Natural killer cell treated with Interleukin-12 subunit alpha and Interleukin-12 subunit beta and Interleukin-15 and Interleukin-18, amount 100 ng/mL, for 72 hours (primary cell): Measurements from ENCODE around the gene TNFRSF1B. TPM values are rescaled to one million over a fixed set of nuclear protein-coding genes. Genes with fewer than 3 reads are reported as not detected.

ENCODE experiments used
- ATAC-seq, 2 donors: fragments of 150-1000 bp; cut with Tn5 transposase in 1 of 2; sonication (Bioruptor Pico), chemical (Tn5 transposase) in 1 of 2; 2 replicates each; pipeline ENCODE4 v1.10.0; 2021
- DNase-seq: peaks from one replicate; pipeline ENCODE4 v3.0.0; 2022; ENCODE audit warnings: low spot score
- H3K27ac Mint-ChIP-seq, 2 donors: 1 replicate in 1 of 2; 2 replicates in 1 of 2; pipeline ENCODE4 v1.8.0; 2022; ENCODE audit warnings: mixed read lengths in 2 of 2, mild to moderate bottlenecking in 1 of 2, moderate library complexity in 1 of 2
- H3K27me3 Mint-ChIP-seq, 2 donors: 1 replicate in 1 of 2; 2 replicates in 1 of 2; pipeline ENCODE4 v1.8.0; 2022; ENCODE audit warnings: mixed read lengths in 2 of 2
- H3K36me3 Mint-ChIP-seq: one replicate; pipeline ENCODE4 v1.8.0; 2022; ENCODE audit warnings: mixed read lengths
- H3K4me1 Mint-ChIP-seq, 2 donors: 1 replicate in 1 of 2; 2 replicates in 1 of 2; pipeline ENCODE4 v1.8.0; 2022; ENCODE audit warnings: low read depth in 2 of 2, mixed read lengths in 2 of 2, mild to moderate bottlenecking in 1 of 2
- H3K4me3 Mint-ChIP-seq: one replicate; pipeline ENCODE4 v1.8.0; 2022; ENCODE audit warnings: mixed read lengths
- H3K9me3 Mint-ChIP-seq: 2 replicates; pipeline ENCODE4 v1.8.0; 2022; ENCODE audit warnings: mixed read lengths
- total RNA-seq, 2 donors: library from RNA; stranded (reverse); gene quantifications; one replicate each; pipeline ENCODE4 v1.2.3, GENCODE V29; 2022

Gene TNFRSF1B
- total RNA-seq, 2 donors from 2014 or later: 452 to 479 TPM

GRCh38 chr1:12229386-12229834, 62.6 kb downstream of the TNFRSF1B start:
- Mint-ChIP-seq H3K4me3 (peak overlapping the region; percentile 48), H3K27me3 (no peaks in the 10 kb centered on the region), H3K9me3 (no peaks in the 10 kb centered on the region), H3K4me1 (peaks cover 8 to 13% of the 10 kb centered on the region in 2 donors), H3K36me3 (no peaks in the 10 kb centered on the region), H3K27ac (peak overlapping the region in 1 of 2 donors; percentile 29)
- ATAC-seq: peak in 1 of 2 donors; percentile 1
- DNase-seq: no peak

- Mint-ChIP-seq H3K36me3 (no peaks in the 10 kb centered on the region), H3K9me3 (no peaks in the 10 kb centered on the region), H3K27me3 (no peaks in the 10 kb centered on the region), H3K4me3 (peak within 1 kb of the TSS; percentile 85), H3K4me1 (peaks cover 8 to 13% of the 10 kb centered on the region in 2 donors), H3K27ac (peak within 1 kb of the TSS in 1 of 2 donors; percentile 72)
- peak; percentile 97 to 98 for ATAC-seq
- DNase-seq: peak; percentile 91
These were observed 63.2 kb downstream of the TNFRSF1B start, which contains the start of gene VPS13D for GRCh38 chr1:12229835-12230548. TSS of gene VPS13D (plus strand) at chr1:12230030. CDS start at chr1:12234267, 4,237 bp downstream.

DNA sequence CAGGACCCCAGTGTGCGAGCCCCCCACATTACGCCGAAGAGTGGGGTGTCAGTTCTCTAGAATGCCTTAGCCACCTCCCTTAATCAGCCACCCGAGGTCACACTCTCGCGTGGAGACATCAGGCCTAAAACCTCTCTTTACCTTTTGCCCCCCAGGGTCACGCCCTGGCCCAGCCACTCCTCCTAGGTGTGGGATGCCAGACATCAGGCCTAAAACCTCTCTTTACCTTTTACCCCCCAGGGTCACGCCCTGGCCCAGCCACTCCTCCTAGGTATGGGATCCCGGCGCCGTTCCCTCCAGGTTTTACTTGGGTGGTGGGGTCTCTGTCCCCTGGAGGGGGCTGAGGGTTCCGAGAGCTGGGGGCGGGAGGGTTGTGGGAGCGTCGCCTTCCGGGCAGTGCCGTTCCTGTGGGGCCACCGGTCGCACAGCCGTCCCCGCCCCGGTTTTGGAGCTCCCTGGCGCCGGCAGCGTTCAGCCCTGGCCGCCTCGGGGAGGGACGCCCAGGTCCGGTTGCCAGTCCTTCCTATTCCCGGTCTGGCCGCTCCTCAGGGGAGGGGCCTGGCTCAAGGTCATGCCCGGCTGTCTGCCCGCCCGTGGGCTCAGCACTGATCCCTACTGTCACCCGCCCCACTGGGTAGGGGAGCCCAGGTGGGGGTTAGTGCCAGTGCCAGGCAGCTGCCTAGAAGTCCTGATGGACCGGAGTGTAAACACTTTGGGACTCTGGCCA, 63.9 kb downstream of the TNFRSF1B start:
- Mint-ChIP-seq H3K9me3 (no peaks in the 10 kb centered on the region), H3K4me1 (peaks cover 8 to 15% of the 10 kb centered on the region in 2 donors), H3K27me3 (no peaks in the 10 kb centered on the region), H3K36me3 (no peaks in the 10 kb centered on the region), H3K4me3 (peak overlapping the region; percentile 85), H3K27ac (peak overlapping the region in 1 of 2 donors; percentile 72)
- ATAC-seq: peak in 1 of 2 donors; percentile 37
- DNase-seq: no peak

DNA sequence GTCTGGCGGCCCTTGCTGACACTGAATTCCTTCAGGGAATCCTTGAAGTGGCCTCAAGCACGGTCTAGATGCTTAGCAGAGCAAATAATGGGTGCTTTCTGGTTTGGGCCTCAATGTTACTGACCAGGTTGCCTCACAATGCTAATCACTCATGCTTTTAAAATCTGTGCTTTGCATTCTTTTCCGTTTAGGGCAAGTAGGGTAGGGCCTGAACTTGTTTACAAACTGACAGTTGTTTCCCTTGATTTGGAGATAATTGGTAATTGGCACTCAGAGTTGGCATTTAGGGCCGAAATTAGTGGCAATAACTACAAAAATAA, 64.4 kb downstream of the TNFRSF1B start:
- Mint-ChIP-seq H3K36me3 (no peaks in the 10 kb centered on the region), H3K27me3 (no peaks in the 10 kb centered on the region), H3K9me3 (no peaks in the 10 kb centered on the region), H3K27ac (no peak overlapping the region), H3K4me1 (peaks cover 8 to 15% of the 10 kb centered on the region in 2 donors), H3K4me3 (peak overlapping the region; percentile 85)
- no peak for ATAC-seq
- no peak for DNase-seq

DNA sequence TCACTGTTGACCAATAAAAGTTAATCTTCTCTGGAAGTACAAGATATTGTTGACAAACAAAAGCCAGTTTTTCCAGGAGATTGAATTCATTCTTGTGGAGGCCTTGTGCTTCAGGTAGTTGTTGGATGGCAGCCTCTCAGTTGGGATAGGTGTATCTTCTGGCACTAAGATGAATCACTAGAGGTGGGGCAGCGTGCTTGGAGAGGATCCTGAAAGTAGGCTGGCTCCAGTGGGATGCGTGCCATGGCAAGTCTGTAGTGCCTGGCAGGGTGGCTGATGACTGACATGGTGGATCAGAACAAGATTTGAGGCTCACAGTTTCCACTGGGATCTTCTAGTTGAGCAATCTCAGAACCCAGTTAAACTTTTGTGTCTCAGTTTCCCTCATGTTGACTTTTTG, 65.4 kb downstream of the TNFRSF1B start:
- Mint-ChIP-seq H3K4me1 (peaks cover 8 to 15% of the 10 kb centered on the region in 2 donors), H3K4me3 (no peak overlapping the region), H3K36me3 (no peaks in the 10 kb centered on the region), H3K27me3 (no peaks in the 10 kb centered on the region), H3K27ac (no peak overlapping the region), H3K9me3 (no peaks in the 10 kb centered on the region)
- DNase-seq (no peak), ATAC-seq (no peak)

DNA sequence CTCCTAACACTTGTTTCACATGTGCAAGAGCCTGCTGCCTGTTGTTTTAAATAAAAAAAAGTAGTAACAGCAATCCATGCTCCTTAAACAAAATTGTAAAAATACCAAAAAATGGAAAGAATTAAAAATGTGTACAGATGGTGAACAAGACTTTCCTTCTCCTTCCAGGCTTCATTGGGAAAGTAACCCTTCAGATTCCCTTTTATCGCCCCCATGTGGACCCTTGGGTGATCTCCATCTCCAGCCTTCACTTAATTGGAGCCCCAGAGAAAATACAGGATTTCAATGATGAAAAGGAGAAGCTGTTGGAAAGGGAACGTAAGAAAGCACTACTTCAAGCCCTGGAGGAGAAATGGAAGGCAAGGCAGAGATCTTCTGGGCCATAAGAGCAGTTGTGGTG, 77.3 kb downstream of the TNFRSF1B start:
- peaks cover 14% of the 10 kb centered on the region for H3K36me3 Mint-ChIP-seq
- H3K27ac Mint-ChIP-seq: no peak overlapping the region
- ATAC-seq: no peak
- H3K9me3 Mint-ChIP-seq: no peaks in the 10 kb centered on the region
- H3K27me3 Mint-ChIP-seq: no peaks in the 10 kb centered on the region
- peaks cover 0 to 6% of the 10 kb centered on the region in 2 donors for H3K4me1 Mint-ChIP-seq
- DNase-seq: no peak
- no peak overlapping the region for H3K4me3 Mint-ChIP-seq

DNA sequence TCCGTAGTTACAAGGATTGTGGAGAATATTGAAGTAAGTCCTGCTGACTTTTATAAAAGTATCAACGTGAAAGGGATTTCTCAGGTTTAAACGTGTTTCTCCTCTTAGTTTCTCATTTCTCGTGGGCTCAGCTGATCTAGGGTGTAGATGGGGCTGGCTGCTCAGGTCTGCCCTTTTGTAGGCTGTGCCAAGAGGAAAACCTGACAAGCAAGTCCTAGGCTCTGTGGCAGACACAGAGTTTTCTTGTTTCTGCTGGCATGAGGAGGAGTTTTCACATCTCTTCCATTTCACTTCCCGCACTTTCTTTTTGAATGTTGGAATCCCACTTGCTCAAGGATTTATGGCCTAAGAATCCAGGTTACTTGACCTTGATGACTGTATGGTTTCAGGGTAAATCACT, 77.8 kb downstream of the TNFRSF1B start:
- Mint-ChIP-seq H3K27ac (no peak overlapping the region), H3K36me3 (peaks cover 20% of the 10 kb centered on the region), H3K4me1 (peaks cover 0 to 6% of the 10 kb centered on the region in 2 donors), H3K4me3 (no peak overlapping the region), H3K9me3 (no peaks in the 10 kb centered on the region), H3K27me3 (no peaks in the 10 kb centered on the region)
- DNase-seq: no peak
- no peak for ATAC-seq

DNA sequence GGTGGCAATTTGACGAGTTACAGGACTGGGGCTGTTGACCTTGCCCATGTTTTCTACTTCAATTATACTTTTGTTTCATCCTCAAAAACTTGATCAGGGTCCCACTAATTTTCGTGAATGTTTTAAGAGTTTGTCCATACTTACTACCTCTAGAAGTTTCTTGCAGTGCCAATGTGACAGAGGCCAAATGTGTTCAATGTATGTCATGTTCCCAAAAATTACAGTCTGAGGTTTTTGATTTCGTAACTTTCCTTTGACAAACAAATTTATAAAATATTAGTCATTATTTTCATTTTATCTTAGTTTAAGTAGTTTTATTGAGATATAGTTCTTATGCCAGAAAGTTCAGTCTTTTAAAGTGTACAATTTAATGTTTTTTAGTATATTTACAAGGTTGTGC, 78.3 kb downstream of the TNFRSF1B start:
- Mint-ChIP-seq H3K9me3 (no peaks in the 10 kb centered on the region), H3K4me3 (no peak overlapping the region), H3K4me1 (peaks cover 0 to 6% of the 10 kb centered on the region in 2 donors), H3K36me3 (peaks cover 22% of the 10 kb centered on the region), H3K27ac (no peak overlapping the region), H3K27me3 (no peaks in the 10 kb centered on the region)
- DNase-seq (no peak), ATAC-seq (no peak)

DNA sequence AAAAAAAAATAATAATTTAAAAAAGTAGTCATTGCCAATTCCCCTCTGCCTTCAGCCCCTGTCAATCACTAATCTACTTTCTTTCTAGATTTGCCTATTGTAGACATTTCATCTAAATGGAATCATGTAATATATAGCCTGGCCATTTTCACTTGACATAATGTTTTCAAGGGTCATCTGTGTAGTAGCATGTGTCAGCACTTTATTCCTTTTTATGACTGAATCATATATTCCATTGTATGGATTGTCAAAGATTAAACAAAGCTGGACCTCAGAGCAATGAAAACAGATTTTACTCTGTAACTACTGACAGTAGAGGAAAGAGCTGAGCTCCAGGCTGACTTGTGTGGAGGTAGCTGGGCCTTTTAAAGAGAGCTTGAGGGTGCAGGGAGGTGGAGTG, 78.9 kb downstream of the TNFRSF1B start:
- H3K4me3 Mint-ChIP-seq: no peak overlapping the region
- H3K27ac Mint-ChIP-seq: no peak overlapping the region
- DNase-seq: no peak

GRCh38 chr1:12246584-12246983, 79.8 kb downstream of the TNFRSF1B start:
- no peaks in the 10 kb centered on the region for H3K27me3 Mint-ChIP-seq
- peaks cover 0 to 6% of the 10 kb centered on the region in 2 donors for H3K4me1 Mint-ChIP-seq
- no peak overlapping the region for H3K27ac Mint-ChIP-seq
- DNase-seq: no peak
- no peaks in the 10 kb centered on the region for H3K9me3 Mint-ChIP-seq
- H3K36me3 Mint-ChIP-seq: peaks cover 32% of the 10 kb centered on the region
- no peak for ATAC-seq
- no peak overlapping the region for H3K4me3 Mint-ChIP-seq

More for the DNA sequence above, 78.9 kb downstream of the TNFRSF1B start:
- peaks cover 0 to 6% of the 10 kb centered on the region in 2 donors for H3K4me1 Mint-ChIP-seq
- no peak for ATAC-seq
- H3K9me3 Mint-ChIP-seq: no peaks in the 10 kb centered on the region
- H3K36me3 Mint-ChIP-seq: peaks cover 28% of the 10 kb centered on the region
- no peaks in the 10 kb centered on the region for H3K27me3 Mint-ChIP-seq

GRCh38 chr1:12249181-12249580, 82.4 kb downstream of the TNFRSF1B start:
- Mint-ChIP-seq H3K9me3 (no peaks in the 10 kb centered on the region), H3K27ac (no peak overlapping the region), H3K27me3 (no peaks in the 10 kb centered on the region), H3K4me1 (peaks cover 0 to 5% of the 10 kb centered on the region in 2 donors), H3K4me3 (no peak overlapping the region), H3K36me3 (peaks cover 36% of the 10 kb centered on the region)
- no peak for DNase-seq
- ATAC-seq: no peak

DNA sequence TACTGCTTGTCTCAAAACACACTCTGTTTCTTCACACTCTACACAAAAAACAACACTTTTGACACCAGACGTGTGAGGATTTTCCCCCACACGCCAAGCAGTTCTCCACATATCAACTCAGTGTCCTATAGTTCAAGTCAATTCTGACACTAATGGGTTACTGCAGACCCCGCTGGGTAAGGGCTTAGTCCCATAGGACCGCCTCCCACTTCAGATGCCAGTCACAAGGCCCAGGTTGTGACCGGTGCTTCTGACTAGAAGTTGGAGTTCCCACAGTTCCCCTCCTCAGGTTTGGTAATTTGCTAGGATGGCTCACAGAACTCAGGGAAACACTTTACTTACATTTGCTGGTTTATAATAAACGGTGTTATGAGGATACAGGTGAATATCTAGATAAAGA, 83.0 kb downstream of the TNFRSF1B start:
- Mint-ChIP-seq H3K9me3 (no peaks in the 10 kb centered on the region), H3K4me3 (no peak overlapping the region), H3K27ac (no peak overlapping the region)

DNA sequence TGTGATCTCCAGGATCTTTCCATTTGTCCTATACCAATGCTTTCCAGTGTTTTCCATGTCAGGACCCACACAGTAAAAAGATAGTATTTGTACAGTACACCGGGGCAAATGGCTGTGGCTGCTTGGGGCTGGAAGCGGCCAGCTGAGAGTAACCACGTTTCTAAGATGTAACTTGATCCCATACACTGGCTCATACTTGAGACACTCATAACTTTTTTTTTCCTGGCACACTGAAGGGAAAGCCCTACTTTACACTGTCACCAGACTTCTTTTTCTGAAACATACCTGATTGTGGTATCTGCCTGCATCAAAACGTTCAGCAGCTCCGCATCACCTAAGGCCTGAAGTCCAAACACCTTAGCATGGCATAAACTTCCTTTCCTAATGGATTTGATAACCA, 84.7 kb downstream of the TNFRSF1B start:
- no peak overlapping the region for H3K27ac Mint-ChIP-seq
- H3K4me1 Mint-ChIP-seq: no peaks in the 10 kb centered on the region
- DNase-seq (no peak), ATAC-seq (no peak)
- H3K27me3 Mint-ChIP-seq: no peaks in the 10 kb centered on the region
- H3K9me3 Mint-ChIP-seq: no peaks in the 10 kb centered on the region
- no peak overlapping the region for H3K4me3 Mint-ChIP-seq
- H3K36me3 Mint-ChIP-seq: peaks cover 26% of the 10 kb centered on the region

More for the DNA sequence above, 83.0 kb downstream of the TNFRSF1B start:
- no peaks in the 10 kb centered on the region for H3K27me3 Mint-ChIP-seq
- peaks cover 34% of the 10 kb centered on the region for H3K36me3 Mint-ChIP-seq
- DNase-seq (no peak), ATAC-seq (no peak)
- peaks cover 0 to 3% of the 10 kb centered on the region in 2 donors for H3K4me1 Mint-ChIP-seq

DNA sequence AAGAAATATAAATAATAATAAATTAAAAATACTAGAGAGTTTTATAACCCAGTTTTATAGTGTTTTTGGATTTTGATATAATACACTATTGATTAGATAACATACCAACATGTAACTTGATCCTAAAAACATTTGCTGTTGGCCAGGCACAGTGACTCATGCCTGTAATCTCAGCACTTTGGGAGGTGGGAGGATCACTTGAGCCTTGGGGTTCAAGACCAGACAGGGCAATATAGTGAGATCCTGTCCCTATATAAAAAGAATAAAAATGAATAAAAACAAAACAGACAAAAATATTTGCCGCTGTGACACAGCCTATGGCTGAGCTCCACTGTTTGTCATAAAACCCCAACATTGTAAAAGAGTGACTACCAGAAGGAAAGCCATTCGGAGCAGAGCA, 89.1 kb downstream of the TNFRSF1B start:
- DNase-seq: no peak
- no peaks in the 10 kb centered on the region for H3K9me3 Mint-ChIP-seq
- no peaks in the 10 kb centered on the region for H3K27me3 Mint-ChIP-seq
- ATAC-seq: no peak
- no peak overlapping the region for H3K27ac Mint-ChIP-seq
- peaks cover 32% of the 10 kb centered on the region for H3K36me3 Mint-ChIP-seq
- peaks cover 0 to 3% of the 10 kb centered on the region in 2 donors for H3K4me1 Mint-ChIP-seq
- no peak overlapping the region for H3K4me3 Mint-ChIP-seq
